DOHH2 (cell line): ENCODE measurements around the gene SCGB1C2.

Experiments
- H3F3A ChIP-seq: fragments of 200-600 bp; sonication (generic), shearing (Covaris generic); 2 replicates; pipeline ENCODE4 v1.6.0; 2016; ENCODE audit warnings: antibody characterized with exemption, mild to moderate bottlenecking; ENCODE audit not compliant: control insufficient read depth, insufficient read depth
- H3K27ac ChIP-seq: fragments of 200-600 bp; sonication (generic); 2 replicates; pipeline ENCODE4 v1.5.1; 2014; ENCODE audit warnings: low read depth, mild to moderate bottlenecking, low read length, moderate library complexity
- H3K27me3 ChIP-seq: fragments of 200-600 bp; sonication (generic); 2 replicates; pipeline ENCODE4 v1.6.1; 2014; ENCODE audit warnings: mild to moderate bottlenecking, low read length, mixed read lengths; ENCODE audit not compliant: control insufficient read depth
- H3K36me3 ChIP-seq: fragments of 200-600 bp; sonication (generic); 2 replicates; pipeline ENCODE4 v1.6.1; 2014; ENCODE audit warnings: mild to moderate bottlenecking, low read length, moderate library complexity, mixed read lengths; ENCODE audit not compliant: control insufficient read depth
- H3K4me1 ChIP-seq: fragments of 200-600 bp; sonication (generic); 2 replicates; pipeline ENCODE4 v1.6.1; 2014; ENCODE audit warnings: mild to moderate bottlenecking, low read length, mixed read lengths; ENCODE audit not compliant: control insufficient read depth
- H3K4me2 ChIP-seq: fragments of 200-600 bp; sonication (generic); 2 replicates; pipeline ENCODE4 v1.6.0; 2014; ENCODE audit warnings: mild to moderate bottlenecking, low read length, moderate library complexity
- H3K4me3 ChIP-seq: fragments of 200-600 bp; sonication (generic); 2 replicates; pipeline ENCODE4 v1.5.1; 2014; ENCODE audit warnings: mild to moderate bottlenecking, low read length, mixed read lengths
- H3K79me2 ChIP-seq: fragments of 200-600 bp; sonication (generic); 2 replicates; pipeline ENCODE4 v1.6.1; 2014; ENCODE audit warnings: mild to moderate bottlenecking, low read length, mixed read lengths; ENCODE audit not compliant: control insufficient read depth
- H3K9me2 ChIP-seq: fragments of 200-600 bp; sonication (generic); replicated peaks from 2 replicates; pipeline ENCODE4 v1.6.1; 2014; ENCODE audit warnings: mild to moderate bottlenecking, low read length, mixed read lengths; ENCODE audit not compliant: control insufficient read depth
- H3K9me3 ChIP-seq: fragments of 200-600 bp; sonication (generic); 2 replicates; pipeline ENCODE4 v1.6.1; 2014; ENCODE audit warnings: antibody characterized with exemption, low read length, mixed read lengths; ENCODE audit not compliant: control insufficient read depth, insufficient read depth
- H4K20me1 ChIP-seq: fragments of 200-600 bp; sonication (generic); 2 replicates; pipeline ENCODE4 v1.6.0; 2014; ENCODE audit warnings: low read depth, mild to moderate bottlenecking, antibody characterized with exemption, low read length, moderate library complexity; ENCODE audit not compliant: control insufficient read depth, insufficient read depth
- CTCF ChIP-seq: fragments of 200-600 bp; sonication (generic); IDR thresholded peaks from one replicate; pipeline ENCODE4 v1.5.1; 2014; ENCODE audit warnings: antibody characterized with exemption, mild to moderate bottlenecking, low read depth, low read length; ENCODE audit not compliant: poor library complexity, severe bottlenecking
- EZH2phosphoT487 ChIP-seq: fragments of 200-600 bp; sonication (generic); IDR thresholded peaks from 2 replicates; pipeline ENCODE4 v1.6.1; 2017; ENCODE audit warnings: borderline replicate concordance, mild to moderate bottlenecking, antibody characterized with exemption, low read length, moderate library complexity, mixed read lengths

The SCGB1C2 gene

GRCh38 chr17:153851-154250, 16.5 kb downstream of the SCGB1C2 start:
- Histone ChIP-seq H3K36me3 (no peaks in the 10 kb centered on the region), H3K27me3 (no peaks in the 10 kb centered on the region), H3K9me3 (no peaks in the 10 kb centered on the region), H3K4me3 (no peak overlapping the region), H3K4me2 (no peak overlapping the region), H3F3A (no peaks in the 10 kb centered on the region), H3K27ac (no peak overlapping the region), H3K9me2 (no peaks in the 10 kb centered on the region), H4K20me1 (no peaks in the 10 kb centered on the region), H3K4me1 (no peaks in the 10 kb centered on the region), H3K79me2 (no peaks in the 10 kb centered on the region)
- TF ChIP-seq CTCF (no peak), EZH2phosphoT487 (no peak)

DNA sequence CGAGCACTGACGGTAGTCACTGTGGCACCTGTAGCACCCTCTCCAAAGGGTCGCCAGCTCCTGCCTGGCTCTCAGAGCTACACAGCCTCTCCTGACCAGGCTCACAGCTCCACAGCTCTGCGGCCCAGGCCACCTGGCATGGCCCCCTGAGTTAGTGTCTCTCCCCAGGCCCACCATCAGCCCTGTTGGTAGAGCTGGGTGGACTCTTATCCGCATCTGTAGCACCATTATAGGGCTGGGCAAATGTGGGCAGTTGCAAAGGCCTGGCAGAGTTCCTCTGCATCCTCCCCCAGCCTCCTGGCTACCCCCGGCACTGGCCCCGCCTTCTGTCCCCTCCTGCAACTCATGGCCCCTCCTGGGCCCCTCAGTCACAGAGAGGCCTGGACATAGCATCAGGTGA, 18.2 kb downstream of the SCGB1C2 start:
- Histone ChIP-seq H3K4me2 (no peak overlapping the region), H3K4me1 (no peaks in the 10 kb centered on the region), H4K20me1 (no peaks in the 10 kb centered on the region), H3K27me3 (no peaks in the 10 kb centered on the region), H3K9me3 (no peaks in the 10 kb centered on the region), H3K36me3 (no peaks in the 10 kb centered on the region), H3K79me2 (no peaks in the 10 kb centered on the region), H3K27ac (no peak overlapping the region), H3F3A (no peaks in the 10 kb centered on the region), H3K9me2 (no peaks in the 10 kb centered on the region), H3K4me3 (no peak overlapping the region)
- no peak for TF ChIP-seq EZH2phosphoT487
- TF ChIP-seq CTCF = no peak

DNA sequence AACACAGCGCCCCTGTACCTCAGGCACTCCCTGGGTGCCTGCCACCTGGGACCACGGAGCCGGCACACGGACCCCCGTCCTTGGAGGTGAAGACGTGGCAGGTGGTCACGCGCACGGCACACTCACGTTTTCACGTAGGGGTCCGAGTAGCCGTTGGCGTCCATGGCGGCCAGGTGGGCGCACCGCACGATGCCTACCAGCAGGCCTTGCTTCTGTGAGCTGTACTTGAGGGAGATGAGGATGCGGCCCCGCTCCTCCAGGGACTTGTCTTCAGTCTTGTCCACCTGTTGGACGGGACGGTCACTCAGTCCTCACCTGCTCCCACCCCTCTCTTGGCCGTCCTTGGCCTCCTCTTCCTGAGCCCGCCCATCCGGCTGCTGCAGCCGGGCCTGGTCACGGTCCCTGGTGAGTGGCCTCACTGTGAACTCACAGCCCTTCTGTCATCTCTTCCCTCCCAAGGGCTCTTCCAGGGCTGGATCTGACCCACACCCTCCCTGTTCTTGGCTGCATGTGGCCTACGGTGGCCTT, 18.8 kb downstream of the SCGB1C2 start:
- no peak for TF ChIP-seq CTCF
- TF ChIP-seq EZH2phosphoT487 = no peak

More for the DNA sequence above, 18.8 kb downstream of the SCGB1C2 start:
- Histone ChIP-seq H3K4me3 (no peak overlapping the region), H4K20me1 (no peaks in the 10 kb centered on the region), H3K36me3 (no peaks in the 10 kb centered on the region), H3K27me3 (no peaks in the 10 kb centered on the region), H3K9me3 (no peaks in the 10 kb centered on the region), H3K27ac (no peak overlapping the region), H3F3A (no peaks in the 10 kb centered on the region), H3K9me2 (no peaks in the 10 kb centered on the region), H3K4me1 (no peaks in the 10 kb centered on the region), H3K4me2 (no peak overlapping the region), H3K79me2 (no peaks in the 10 kb centered on the region)
